GM19035 (cell line): ENCODE results near the gene APCDD1.
A peak's percentile ranks its signal among the peaks of the same experiment; 100 is the strongest.
"Not testable (repeated sequence)": the region's sequence is repeated elsewhere in the genome, so short reads cannot be mapped to it uniquely, and the experiment has no call there.

ENCODE experiments used
- ATAC-seq: cut with Tn5 transposase; IDR thresholded peaks from one replicate; pipeline ENCODE4 v1.9.1; 2021; ENCODE audit not compliant: unreplicated experiment

The APCDD1 gene

GRCh38 chr18:10487154-10487553, 32.7 kb downstream of the APCDD1 start:
- no peak for ATAC-seq

- no peak for ATAC-seq
Measured at GRCh38 chr18:10488017-10488416, 33.6 kb downstream of the APCDD1 start.

- ATAC-seq = peak; percentile 92
Measured at GRCh38 chr18:10490401-10491165, 36.1 kb downstream of the APCDD1 start.

GRCh38 chr18:10495936-10496335, 41.5 kb downstream of the APCDD1 start:
- ATAC-seq = no peak

- ATAC-seq = no peak
Measured at GRCh38 chr18:10497206-10497749, 42.8 kb downstream of the APCDD1 start.

GRCh38 chr18:10499230-10499629, 44.8 kb downstream of the APCDD1 start:
- no peak for ATAC-seq

GRCh38 chr18:10500038-10500437, 45.6 kb downstream of the APCDD1 start:
- no peak for ATAC-seq

- no peak for ATAC-seq
Measured at GRCh38 chr18:10504723-10505122, 50.3 kb downstream of the APCDD1 start.

- ATAC-seq = not testable (repeated sequence)
Measured at GRCh38 chr18:10505892-10506291, 51.5 kb downstream of the APCDD1 start.

- no peak for ATAC-seq
Measured at GRCh38 chr18:10508591-10508990, 54.2 kb downstream of the APCDD1 start.

GRCh38 chr18:10511236-10511635, 56.8 kb downstream of the APCDD1 start:
- no peak for ATAC-seq

GRCh38 chr18:10514082-10514481, 59.6 kb downstream of the APCDD1 start:
- ATAC-seq = no peak

GRCh38 chr18:10514601-10515000, 60.2 kb downstream of the APCDD1 start:
- no peak for ATAC-seq

- ATAC-seq = no peak
Measured at GRCh38 chr18:10515456-10515855, 61.0 kb downstream of the APCDD1 start.

GRCh38 chr18:10516078-10516477, 61.6 kb downstream of the APCDD1 start:
- ATAC-seq = no peak

- ATAC-seq = no peak
Measured at GRCh38 chr18:10518595-10519255, 64.3 kb downstream of the APCDD1 start.

GRCh38 chr18:10519366-10519765, 64.9 kb downstream of the APCDD1 start:
- ATAC-seq = no peak

- ATAC-seq = peak; percentile 76
Measured at GRCh38 chr18:10519999-10520935, 65.8 kb downstream of the APCDD1 start.

GRCh38 chr18:10521566-10521965, 67.1 kb downstream of the APCDD1 start:
- ATAC-seq = no peak

GRCh38 chr18:10522574-10522973, 68.1 kb downstream of the APCDD1 start:
- no peak for ATAC-seq

- ATAC-seq = no peak
Measured at GRCh38 chr18:10523544-10523943, 69.1 kb downstream of the APCDD1 start.
